B cell (primary cell): ENCODE data around the gene ZSWIM4. TPM values are rescaled to one million over a fixed set of nuclear protein-coding genes. Genes with fewer than 3 reads are reported as not detected.
A peak's percentile ranks its signal among the peaks of the same experiment; 100 is the strongest.

Experiments
- ATAC-seq: fragments of 200-7000 bp; cut with Tn5 transposase; one replicate; pipeline ENCODE4 v1.10.0; 2021; ENCODE audit warnings: low read depth, mild to moderate bottlenecking, moderate number of reproducible peaks, moderate library complexity
- CTCF ChIA-PET: fragments of 350-600 bp; sonication (Branson Sonifier 250); formaldehyde crosslinking; loops from one replicate; lab custom pipeline; 2021; ENCODE audit warnings: antibody characterized with exemption, inconsistent platforms; lab: Charles Lee
- POLR2A ChIA-PET: fragments of 350-600 bp; sonication (Branson Sonifier 250); formaldehyde crosslinking; loops from one replicate; lab custom pipeline; 2021; ENCODE audit warnings: antibody characterized with exemption; lab: Charles Lee
- DNase-seq: peaks from one replicate; pipeline ENCODE4 v3.0.0; 2013
- H2AFZ ChIP-seq: 2 replicates; pipeline ENCODE4 v1.6.1; 2012; ENCODE audit warnings: mild to moderate bottlenecking, low read depth, low read length; ENCODE audit not compliant: insufficient read depth, poor library complexity, severe bottlenecking
- H3K27ac ChIP-seq, 2 donors: 1 replicate in 1 of 2; 2 replicates in 1 of 2; pipeline ENCODE4 v1.5.1; 2012 to 2013; ENCODE audit warnings: low read length in 2 of 2, mild to moderate bottlenecking in 2 of 2, moderate library complexity in 1 of 2
- H3K27me3 ChIP-seq, 4 experiments: fragments of 200-600 bp in 1 of 4; sonication (generic) in 1 of 4; replicated peaks in 1 of 4; 1 replicate in 2 of 4; 2 replicates in 2 of 4; pipeline versions ENCODE4 v1.6.1 to v1.7.0; 2013 to 2016; ENCODE audit warnings: low read length in 3 of 4, mild to moderate bottlenecking in 2 of 4, mixed read lengths in 1 of 4, moderate library complexity in 1 of 4; ENCODE audit not compliant: insufficient read depth in 4 of 4, control insufficient read depth in 3 of 4; ENCODE audit errors: control extremely low read depth in 1 of 4
- H3K36me3 ChIP-seq, 2 experiments: replicated peaks in 1 of 2; 1 replicate in 1 of 2; 2 replicates in 1 of 2; pipeline versions ENCODE4 v1.6.1 to v1.7.1; 2013; ENCODE audit warnings: low read length in 1 of 2; ENCODE audit not compliant: insufficient read depth in 2 of 2, control insufficient read depth in 1 of 2; ENCODE audit errors: control extremely low read depth in 1 of 2, extremely low read depth in 1 of 2
- H3K4me1 ChIP-seq, 2 donors: fragments of 200-600 bp in 1 of 2; sonication (generic) in 1 of 2; 1 replicate in 1 of 2; 2 replicates in 1 of 2; pipeline versions ENCODE4 v1.5.1 to v1.6.1; 2013 to 2017; ENCODE audit warnings: low read length in 2 of 2; ENCODE audit not compliant: control insufficient read depth in 2 of 2, insufficient read depth in 2 of 2
- H3K4me2 ChIP-seq: replicated peaks from 2 replicates; pipeline ENCODE3; 2012; ENCODE audit warnings: mild to moderate bottlenecking, low read depth, low read length; ENCODE audit not compliant: poor library complexity, severe bottlenecking
- H3K4me3 ChIP-seq, 5 experiments: fragments of 200-600 bp in 1 of 5; sonication (generic) in 1 of 5; 1 replicate in 3 of 5; 2 replicates in 2 of 5; pipeline versions ENCODE4 v1.5.1 to v1.7.0; 2011 to 2016; ENCODE audit warnings: low read length in 4 of 5, mild to moderate bottlenecking in 4 of 5, low read depth in 2 of 5, control low read depth in 1 of 5, moderate library complexity in 1 of 5; ENCODE audit not compliant: insufficient read depth in 1 of 5; ENCODE audit errors: control extremely low read depth in 1 of 5, extremely low read depth in 1 of 5
- H3K79me2 ChIP-seq: fragments of 200-600 bp; sonication (generic); one replicate; pipeline ENCODE4 v1.6.0; 2016; ENCODE audit warnings: low read length; ENCODE audit not compliant: control insufficient read depth, insufficient read depth
- H3K9ac ChIP-seq: fragments of 200-600 bp; sonication (generic); 2 replicates; pipeline ENCODE4 v1.6.1; 2017; ENCODE audit warnings: mild to moderate bottlenecking, low read length, moderate library complexity
- H3K9me3 ChIP-seq, 3 donors: one replicate each; pipeline versions ENCODE4 v1.6.1 to v1.7.1; 2013; ENCODE audit warnings: low read length in 2 of 3; ENCODE audit not compliant: control insufficient read depth in 2 of 3, insufficient read depth in 1 of 3; ENCODE audit errors: control extremely low read depth in 1 of 3
- H4K20me1 ChIP-seq: 2 replicates; pipeline ENCODE4 v1.6.0; 2012; ENCODE audit warnings: mild to moderate bottlenecking, low read length; ENCODE audit not compliant: insufficient read depth, control insufficient read depth, poor library complexity, severe bottlenecking
- H3K27ac Mint-ChIP-seq: one replicate; pipeline ENCODE4 v1.8.0; 2021; ENCODE audit warnings: mixed read lengths
- H3K27me3 Mint-ChIP-seq: one replicate; pipeline ENCODE4 v1.8.0; 2021; ENCODE audit warnings: mixed read lengths
- H3K4me1 Mint-ChIP-seq: one replicate; pipeline ENCODE4 v1.8.0; 2021; ENCODE audit warnings: mixed read lengths
- H3K4me3 Mint-ChIP-seq: one replicate; pipeline ENCODE4 v1.8.0; 2021; ENCODE audit warnings: mixed read lengths
- H3K9me3 Mint-ChIP-seq: one replicate; pipeline ENCODE4 v1.8.0; 2022; ENCODE audit warnings: mixed read lengths; ENCODE audit not compliant: insufficient read depth
- EZH2 ChIP-seq: IDR thresholded peaks from 2 replicates; pipeline ENCODE4 v1.6.1; 2012; ENCODE audit warnings: borderline replicate concordance, low read depth, mild to moderate bottlenecking, moderate library complexity, low read length; ENCODE audit not compliant: insufficient read depth, poor library complexity, severe bottlenecking
- WGBS: methylation state at CpG from one replicate; pipeline ENCODE4 v1.1.5; 2013; ENCODE audit warnings: missing lambda C conversion rate; ENCODE audit not compliant: insufficient coverage; 5-methylcytosine and 5-hydroxymethylcytosine counted together
- intact Hi-C: fragments of 100-400 bp; cut with micrococcal nuclease; formaldehyde crosslinking; loops from one replicate; pipeline ENCODE4 v1.10.0; 2022
- polyA plus RNA-seq: library from polyadenylated mRNA; depleted of rRNA; stranded (reverse); fragments of >200 nt; gene quantifications from 2 replicates; pipeline ENCODE4 v1.2.3, GENCODE V29; 2012
- total RNA-seq, 2 donors: library from RNA; stranded (reverse); fragments of 120-200 nt in 1 of 2; gene quantifications; 1 replicate in 1 of 2; 2 replicates in 1 of 2; pipeline versions ENCODE4 v1.2.3 to v1.2.4, GENCODE V29; 2013 to 2022
- TF ChIP-seq, protein P1 (sequence below): fragments of 200-600 bp; IDR thresholded peaks from one replicate; pipeline ENCODE4 v1.8.0; 2022; ENCODE audit warnings: antibody characterized with exemption, mild to moderate bottlenecking

The ZSWIM4 gene
- total and polyA plus RNA-seq, 2 donors (not counting 1 experiment from before 2014, with no cell fraction given) = 2.6 to 10.6 TPM

DNA sequence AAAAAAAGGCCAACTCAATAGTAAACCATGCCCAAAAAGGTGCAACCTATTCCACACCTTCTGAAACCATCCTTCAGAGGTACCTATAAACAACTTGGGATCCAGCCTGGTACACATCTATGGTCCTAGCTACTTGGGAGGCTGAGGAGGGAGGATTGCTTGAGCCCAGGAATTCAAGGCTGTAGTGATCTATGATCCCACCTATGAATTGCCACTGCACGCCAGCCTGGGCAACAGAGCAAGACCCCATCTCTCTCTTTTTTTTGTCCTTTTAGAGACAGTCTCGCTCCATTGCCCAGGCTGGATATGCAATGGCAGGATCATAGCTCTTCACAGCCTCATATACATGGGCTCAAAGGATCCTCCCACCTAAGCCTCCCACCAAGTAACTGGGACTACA is 26.0 kb downstream of the ZSWIM4 start:
- Mint-ChIP-seq H3K9me3 (no peaks in the 10 kb centered on the region), H3K4me3 (no peak overlapping the region), H3K27me3 (no peaks in the 10 kb centered on the region), H3K4me1 (peaks cover 3% of the 10 kb centered on the region), H3K27ac (no peak overlapping the region)
- intact Hi-C loops = no loop called here
- Histone ChIP-seq H3K27ac (no peak overlapping the region), H3K9me3 (no peaks in the 10 kb centered on the region), H3K4me2 (no peak overlapping the region), H3K9ac (no peak overlapping the region), H4K20me1 (no peaks in the 10 kb centered on the region), H3K27me3 (no peaks in the 10 kb centered on the region), H2AFZ (no peak overlapping the region), H3K4me1 (peaks cover 0 to 3% of the 10 kb centered on the region in 2 donors), H3K79me2 (no peaks in the 10 kb centered on the region), H3K36me3 (peaks cover 2 to 13% of the 10 kb centered on the region in 2 experiments), H3K4me3 (no peak overlapping the region)
- DNase-seq (peak; percentile 15), ATAC-seq (no peak)
- 100% methylated on average over 2 of the region's 2 CpGs for WGBS
- ChIA-PET POLR2A (interaction anchor here (0.7 kb wide), 1 partner anchor 23 kb away, joined by 4 read pairs; no protein-coding TSS in a partner anchor), CTCF (interaction anchor here (0.6 to 1.4 kb wide), 2 partner anchors 22 to 42 kb away, joined by 4 to 5 read pairs; no protein-coding TSS in a partner anchor)
- TF ChIP-seq EZH2 = no peak
- TF ChIP-seq, protein P1, sequence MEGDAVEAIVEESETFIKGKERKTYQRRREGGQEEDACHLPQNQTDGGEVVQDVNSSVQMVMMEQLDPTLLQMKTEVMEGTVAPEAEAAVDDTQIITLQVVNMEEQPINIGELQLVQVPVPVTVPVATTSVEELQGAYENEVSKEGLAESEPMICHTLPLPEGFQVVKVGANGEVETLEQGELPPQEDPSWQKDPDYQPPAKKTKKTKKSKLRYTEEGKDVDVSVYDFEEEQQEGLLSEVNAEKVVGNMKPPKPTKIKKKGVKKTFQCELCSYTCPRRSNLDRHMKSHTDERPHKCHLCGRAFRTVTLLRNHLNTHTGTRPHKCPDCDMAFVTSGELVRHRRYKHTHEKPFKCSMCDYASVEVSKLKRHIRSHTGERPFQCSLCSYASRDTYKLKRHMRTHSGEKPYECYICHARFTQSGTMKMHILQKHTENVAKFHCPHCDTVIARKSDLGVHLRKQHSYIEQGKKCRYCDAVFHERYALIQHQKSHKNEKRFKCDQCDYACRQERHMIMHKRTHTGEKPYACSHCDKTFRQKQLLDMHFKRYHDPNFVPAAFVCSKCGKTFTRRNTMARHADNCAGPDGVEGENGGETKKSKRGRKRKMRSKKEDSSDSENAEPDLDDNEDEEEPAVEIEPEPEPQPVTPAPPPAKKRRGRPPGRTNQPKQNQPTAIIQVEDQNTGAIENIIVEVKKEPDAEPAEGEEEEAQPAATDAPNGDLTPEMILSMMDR = no peak

DNA sequence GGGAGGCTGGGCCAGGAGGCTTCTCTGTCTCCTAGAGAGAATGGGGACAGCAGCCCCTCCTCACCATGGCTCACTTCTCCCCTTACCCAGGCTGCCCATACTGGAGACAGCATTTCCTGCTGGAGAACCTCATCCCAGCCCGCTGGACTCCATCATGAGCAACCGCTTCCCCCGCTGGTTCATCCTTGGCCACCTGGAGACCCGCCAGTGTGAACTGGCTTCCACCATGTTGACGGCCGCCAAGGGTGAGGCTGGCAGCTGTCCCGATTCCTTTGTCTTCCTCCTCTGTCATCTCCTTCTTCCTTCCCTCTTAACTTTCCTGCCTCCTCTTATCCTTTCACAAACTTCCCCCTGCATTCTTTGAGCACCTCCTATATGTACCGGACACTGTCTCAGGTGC is 28.0 kb downstream of the ZSWIM4 start:
- no peak overlapping the region for H3K9ac ChIP-seq
- H3K27ac ChIP-seq = no peak overlapping the region
- Mint-ChIP-seq H3K27me3 (no peaks in the 10 kb centered on the region), H3K4me1 (peaks cover under 1% of the 10 kb centered on the region), H3K9me3 (no peaks in the 10 kb centered on the region), H3K27ac (no peak overlapping the region), H3K4me3 (no peak overlapping the region)
- no peak overlapping the region for H3K4me3 ChIP-seq
- CTCF ChIA-PET = interaction anchor here (0.7 kb wide), 1 partner anchor 1472 kb away, joined by 5 read pairs; no protein-coding TSS in a partner anchor
- ATAC-seq (no peak), DNase-seq (no peak)
- WGBS = 94% methylated on average over 7 of the region's 8 CpGs
- POLR2A ChIA-PET = interaction anchor here (0.6 to 0.7 kb wide), 3 partner anchors 19 to 224 kb away, joined by 3 to 7 read pairs (median 3); no protein-coding TSS in a partner anchor
- TF ChIP-seq EZH2 = no peak
- TF ChIP-seq, protein P1 = no peak
- no peaks in the 10 kb centered on the region for H4K20me1 ChIP-seq
- no peaks in the 10 kb centered on the region for H3K4me1 ChIP-seq
- intact Hi-C loops = no loop called here
- no peak overlapping the region for H2AFZ ChIP-seq
- no peaks in the 10 kb centered on the region for H3K9me3 ChIP-seq
- H3K36me3 ChIP-seq = peaks cover 2 to 9% of the 10 kb centered on the region in 2 experiments
- no peaks in the 10 kb centered on the region for H3K27me3 ChIP-seq
- H3K79me2 ChIP-seq = no peaks in the 10 kb centered on the region
- no peak overlapping the region for H3K4me2 ChIP-seq
